Suprapubic skin (tissue), 4 donors: ENCODE data around the gene NSUN4. TPM values are rescaled to one million over a fixed set of nuclear protein-coding genes. Genes with fewer than 3 reads are reported as not detected.
"Not testable (repeated sequence)": the region's sequence is repeated elsewhere in the genome, so short reads cannot be mapped to it uniquely, and the experiment has no call there.

ENCODE experiments used
- DNase-seq, 2 donors: peaks; one replicate each; pipeline ENCODE4 v3.0.0-alpha.2; 2019; ENCODE audit warnings: low spot score in 2 of 2
- H3K27ac ChIP-seq: fragments of 200-600 bp; sonication (generic); one replicate; pipeline ENCODE4 v1.5.1; 2019
- H3K27me3 ChIP-seq: fragments of 200-600 bp; sonication (generic); one replicate; pipeline ENCODE4 v1.5.1; 2019
- H3K36me3 ChIP-seq: fragments of 200-600 bp; sonication (generic); one replicate; pipeline ENCODE4 v1.5.1; 2019
- H3K4me1 ChIP-seq: fragments of 200-600 bp; sonication (generic); one replicate; pipeline ENCODE4 v1.5.1; 2019
- H3K4me3 ChIP-seq: fragments of 200-600 bp; sonication (generic); one replicate; pipeline ENCODE4 v1.5.1; 2019; ENCODE audit warnings: mild to moderate bottlenecking
- H3K9me3 ChIP-seq: fragments of 200-600 bp; sonication (generic); one replicate; pipeline ENCODE4 v1.5.1; 2019
- EP300 ChIP-seq: sonication (generic); formaldehyde crosslinking; IDR thresholded peaks from one replicate; pipeline ENCODE4 v1.6.1; 2017; ENCODE audit warnings: antibody characterized with exemption
- POLR2A ChIP-seq, 2 donors: fragments of 450-650 bp; IDR thresholded peaks; one replicate each; pipeline ENCODE4 v1.6.1; 2017; ENCODE audit warnings: antibody characterized with exemption in 2 of 2, mild to moderate bottlenecking in 2 of 2, moderate library complexity in 2 of 2
- POLR2AphosphoS5 ChIP-seq, 3 donors: sonication (generic); formaldehyde crosslinking; IDR thresholded peaks; one replicate each; pipeline ENCODE4 v1.6.1; 2017; ENCODE audit warnings: antibody characterized with exemption in 3 of 3
- WGBS: methylation state at CpG from one replicate; pipeline ENCODE4 v1.1.5; 2018; 5-methylcytosine and 5-hydroxymethylcytosine counted together
- total RNA-seq, 4 donors: library from RNA; depleted of rRNA; stranded (reverse); fragments of >200 nt; gene quantifications; one replicate each; pipeline ENCODE4 v1.1.0, GENCODE V29; 2016
- TF ChIP-seq, protein P1 (sequence below), 2 donors: fragments of 200-600 bp in 1 of 2; fragments of 450-650 bp in 1 of 2; sonication (generic) in 1 of 2; IDR thresholded peaks; one replicate each; pipeline ENCODE4 v1.5.1; 2016 to 2019; ENCODE audit warnings: antibody characterized with exemption in 2 of 2, mild to moderate bottlenecking in 1 of 2, moderate library complexity in 1 of 2

Gene NSUN4
- total RNA-seq, 4 donors from 2014 or later: 21.3 to 27.5 (median 24.3) TPM

DNA sequence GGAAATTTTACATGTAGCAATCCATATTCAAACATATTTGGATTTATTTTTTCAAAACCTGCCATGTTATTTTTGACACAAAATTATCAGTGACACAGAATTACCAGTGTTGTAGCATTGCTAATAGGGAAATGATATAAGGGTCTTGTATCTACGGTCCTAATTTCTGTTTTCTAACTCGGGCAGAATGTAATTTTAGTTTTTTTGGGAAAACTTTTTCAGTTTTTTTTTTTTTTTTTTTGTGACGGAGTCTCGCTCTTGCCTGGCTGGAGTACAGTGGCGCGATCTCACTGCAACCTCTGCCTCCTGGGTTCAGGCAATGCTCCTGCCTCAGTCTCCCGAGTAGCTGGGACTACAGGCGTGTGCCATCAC, 34.5 kb upstream of the NSUN4 start:
- no peaks in the 10 kb centered on the region for H3K27me3 ChIP-seq
- TF ChIP-seq, protein P1, sequence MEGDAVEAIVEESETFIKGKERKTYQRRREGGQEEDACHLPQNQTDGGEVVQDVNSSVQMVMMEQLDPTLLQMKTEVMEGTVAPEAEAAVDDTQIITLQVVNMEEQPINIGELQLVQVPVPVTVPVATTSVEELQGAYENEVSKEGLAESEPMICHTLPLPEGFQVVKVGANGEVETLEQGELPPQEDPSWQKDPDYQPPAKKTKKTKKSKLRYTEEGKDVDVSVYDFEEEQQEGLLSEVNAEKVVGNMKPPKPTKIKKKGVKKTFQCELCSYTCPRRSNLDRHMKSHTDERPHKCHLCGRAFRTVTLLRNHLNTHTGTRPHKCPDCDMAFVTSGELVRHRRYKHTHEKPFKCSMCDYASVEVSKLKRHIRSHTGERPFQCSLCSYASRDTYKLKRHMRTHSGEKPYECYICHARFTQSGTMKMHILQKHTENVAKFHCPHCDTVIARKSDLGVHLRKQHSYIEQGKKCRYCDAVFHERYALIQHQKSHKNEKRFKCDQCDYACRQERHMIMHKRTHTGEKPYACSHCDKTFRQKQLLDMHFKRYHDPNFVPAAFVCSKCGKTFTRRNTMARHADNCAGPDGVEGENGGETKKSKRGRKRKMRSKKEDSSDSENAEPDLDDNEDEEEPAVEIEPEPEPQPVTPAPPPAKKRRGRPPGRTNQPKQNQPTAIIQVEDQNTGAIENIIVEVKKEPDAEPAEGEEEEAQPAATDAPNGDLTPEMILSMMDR (IDR thresholded peaks at IDR 0.05): no peak
- TF ChIP-seq POLR2A (IDR thresholded peaks at IDR 0.05) (no peak), POLR2AphosphoS5 (IDR thresholded peaks at IDR 0.05) (no peak), EP300 (no peak)
- H3K4me1 ChIP-seq: peaks cover 44% of the 10 kb centered on the region
- no peak overlapping the region for H3K27ac ChIP-seq
- H3K4me3 ChIP-seq: no peak overlapping the region
- DNase-seq: no peak
- H3K36me3 ChIP-seq: peaks cover 21% of the 10 kb centered on the region
- no peaks in the 10 kb centered on the region for H3K9me3 ChIP-seq
- 93% methylated on average over 8 of the region's 8 CpGs for WGBS

DNA sequence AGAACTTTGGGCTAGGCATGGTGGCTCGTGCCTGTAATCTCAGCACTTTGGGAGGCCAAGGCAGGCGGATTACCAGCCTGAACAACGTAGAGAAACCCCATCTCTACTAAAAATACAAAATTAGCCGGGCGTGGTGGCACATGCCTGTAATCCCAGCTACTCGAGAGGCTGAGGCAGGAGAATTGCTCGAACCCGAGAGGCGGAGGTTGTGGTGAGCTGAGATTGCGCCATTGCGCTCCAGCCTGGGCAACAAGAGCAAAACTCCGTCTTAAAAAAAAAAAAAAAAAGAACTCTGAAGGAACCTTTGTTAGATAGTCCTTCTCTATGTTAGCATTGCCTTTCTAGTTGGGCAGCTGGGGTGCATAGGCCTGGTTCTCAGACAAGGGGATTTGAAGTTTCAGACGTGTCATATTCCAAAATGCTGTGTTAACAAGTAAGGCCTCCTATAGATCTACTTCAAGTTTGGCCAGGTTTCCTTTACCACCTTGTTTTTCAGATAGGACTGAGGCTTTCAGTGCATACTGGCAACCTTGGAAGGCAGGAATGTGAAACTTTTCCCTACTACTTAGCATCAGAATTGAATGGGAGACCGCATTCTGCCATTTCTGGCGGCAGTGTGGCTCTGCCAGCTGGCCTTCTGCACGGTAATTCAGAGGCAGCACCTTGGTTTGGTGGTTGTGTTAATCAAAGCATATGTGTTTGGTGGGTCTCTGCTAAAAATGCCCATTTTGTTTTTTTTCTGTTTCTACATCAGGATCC, 31.0 kb upstream of the NSUN4 start:
- TF ChIP-seq EP300: no peak
- TF ChIP-seq POLR2A (IDR thresholded peaks at IDR 0.05): no peak
- TF ChIP-seq, protein P1 (IDR thresholded peaks at IDR 0.05): no peak
- TF ChIP-seq POLR2AphosphoS5 (IDR thresholded peaks at IDR 0.05): no peak
- WGBS: 88% methylated on average over 16 of the region's 16 CpGs
- Histone ChIP-seq H3K27me3 (no peaks in the 10 kb centered on the region), H3K9me3 (no peaks in the 10 kb centered on the region), H3K4me3 (no peak overlapping the region), H3K4me1 (peaks cover 34% of the 10 kb centered on the region), H3K36me3 (peaks cover 55% of the 10 kb centered on the region), H3K27ac (no peak overlapping the region)
- DNase-seq: no peak

DNA sequence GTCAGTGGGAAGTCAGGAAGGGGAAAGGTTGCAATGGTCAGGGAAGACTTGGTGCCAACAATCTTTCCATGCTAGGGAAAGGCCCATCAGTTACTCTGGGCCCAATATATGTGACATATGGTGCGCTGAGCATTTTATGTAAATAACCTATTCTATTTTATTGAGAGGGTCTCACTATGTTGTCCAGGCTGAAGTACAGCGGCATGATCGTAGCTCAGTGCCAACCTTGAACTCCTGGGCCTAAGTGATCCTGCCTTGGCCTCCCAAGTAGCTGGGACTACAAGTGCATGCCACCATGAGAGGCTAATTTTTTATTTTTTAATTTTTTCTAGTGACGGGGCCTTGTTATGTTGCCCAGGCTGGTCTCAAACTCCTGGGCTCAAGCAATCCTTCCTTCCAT, 30.3 kb upstream of the NSUN4 start:
- H3K27ac ChIP-seq: no peak overlapping the region
- DNase-seq: no peak
- H3K9me3 ChIP-seq: no peaks in the 10 kb centered on the region
- WGBS: 96% methylated on average over 4 of the region's 4 CpGs
- peaks cover 62% of the 10 kb centered on the region for H3K36me3 ChIP-seq
- peaks cover 26% of the 10 kb centered on the region for H3K4me1 ChIP-seq
- H3K4me3 ChIP-seq: no peak overlapping the region
- no peaks in the 10 kb centered on the region for H3K27me3 ChIP-seq
- TF ChIP-seq POLR2AphosphoS5 (IDR thresholded peaks at IDR 0.05): no peak
- no peak for TF ChIP-seq EP300
- TF ChIP-seq POLR2A (IDR thresholded peaks at IDR 0.05): no peak
- TF ChIP-seq, protein P1 (IDR thresholded peaks at IDR 0.05): no peak

DNA sequence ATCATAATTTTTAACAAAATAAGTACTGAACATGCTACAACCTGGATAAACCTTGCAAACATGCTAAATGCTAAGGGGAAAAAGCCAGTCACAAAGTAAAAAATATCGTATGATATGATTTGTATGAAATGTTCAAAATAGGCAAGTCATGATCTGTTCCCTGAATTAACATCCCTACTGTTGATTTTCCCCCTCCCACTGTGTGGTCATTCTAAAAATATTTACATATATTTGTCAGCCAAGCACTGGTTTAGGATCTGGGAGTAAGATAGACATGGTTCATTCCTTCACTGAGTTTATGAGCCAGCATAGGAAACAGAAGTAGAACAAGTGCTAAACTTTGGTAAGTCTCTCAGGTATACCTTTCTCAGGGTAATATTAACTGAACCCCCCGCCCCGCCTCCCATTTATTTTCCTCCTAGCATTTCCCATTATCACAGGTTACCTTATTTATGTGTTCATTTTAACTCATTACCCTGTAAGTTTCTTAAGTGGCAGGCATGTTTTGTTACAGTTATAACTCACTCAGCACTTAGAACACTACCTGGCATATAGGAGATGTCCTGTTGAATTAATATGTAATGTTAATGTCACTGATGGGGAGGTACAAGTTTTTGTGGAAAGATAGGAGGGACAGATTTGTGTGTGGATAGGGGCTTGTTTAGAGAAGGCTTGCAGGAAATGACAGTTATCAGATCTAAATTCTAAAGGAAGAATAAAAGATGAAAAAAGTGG, 24.8 kb upstream of the NSUN4 start:
- TF ChIP-seq POLR2A (IDR thresholded peaks at IDR 0.05) (no peak), EP300 (no peak), POLR2AphosphoS5 (IDR thresholded peaks at IDR 0.05) (no peak)
- TF ChIP-seq, protein P1 (IDR thresholded peaks at IDR 0.05): no peak
- no peak for DNase-seq
- no peak overlapping the region for H3K27ac ChIP-seq

DNA sequence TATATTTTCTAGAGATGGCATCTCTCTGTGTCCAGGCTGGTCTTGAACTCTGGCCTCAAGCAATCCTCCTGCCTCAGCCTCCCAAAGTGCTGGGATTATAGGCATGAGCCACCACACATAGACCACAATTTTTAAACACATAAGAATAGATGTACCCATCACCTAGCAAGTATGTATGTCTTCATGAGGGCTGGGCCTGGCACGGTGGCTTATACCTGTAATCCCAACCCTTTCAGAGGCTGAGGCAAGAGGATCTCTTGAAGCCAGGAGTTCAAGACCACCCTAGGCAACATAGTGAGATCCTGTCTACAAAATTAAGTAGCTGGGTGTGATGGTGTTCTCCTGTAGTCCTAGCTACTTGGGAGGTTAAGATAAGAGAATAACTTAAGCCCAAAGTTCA, 23.3 kb upstream of the NSUN4 start:
- H3K36me3 ChIP-seq: peaks cover 56% of the 10 kb centered on the region
- WGBS: 73% methylated on average over 1 of the region's 1 CpG
- H3K4me3 ChIP-seq: no peak overlapping the region

More for the DNA sequence above, 24.8 kb upstream of the NSUN4 start:
- no peaks in the 10 kb centered on the region for H3K4me1 ChIP-seq
- H3K36me3 ChIP-seq: peaks cover 71% of the 10 kb centered on the region
- no peaks in the 10 kb centered on the region for H3K27me3 ChIP-seq
- no peaks in the 10 kb centered on the region for H3K9me3 ChIP-seq
- H3K4me3 ChIP-seq: no peak overlapping the region
- WGBS: 78% methylated on average over 3 of the region's 3 CpGs

DNA sequence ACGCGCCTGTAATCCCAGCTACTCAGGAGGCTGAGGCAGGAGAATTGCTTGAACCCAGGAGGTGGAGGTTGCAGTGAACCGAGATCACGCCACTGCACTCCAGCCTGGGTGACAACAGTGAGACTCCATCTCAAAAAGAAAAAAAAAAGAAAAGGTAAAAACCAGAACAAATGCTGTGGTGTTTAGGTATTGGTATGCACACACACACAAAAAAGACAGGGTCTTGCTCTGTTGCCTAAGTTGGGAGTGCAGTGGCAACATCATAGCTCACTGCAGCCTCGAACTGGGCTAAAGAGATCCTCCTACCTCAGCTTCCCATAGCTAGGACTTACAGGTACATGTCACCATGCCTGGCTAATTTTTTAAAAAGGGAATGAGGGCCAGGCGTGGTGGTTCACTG, 21.3 kb upstream of the NSUN4 start:
- H3K4me3 ChIP-seq, H3K9me3 ChIP-seq, H3K27me3 ChIP-seq, H3K27ac ChIP-seq, H3K4me1 ChIP-seq: not testable (repeated sequence)
- DNase-seq: peak in 1 of 2 donors; percentile 18
- H3K36me3 ChIP-seq: peaks cover 36% of the 10 kb centered on the region
- 93% methylated on average over 6 of the region's 6 CpGs for WGBS

More for the DNA sequence above, 23.3 kb upstream of the NSUN4 start:
- no peak overlapping the region for H3K27ac ChIP-seq
- TF ChIP-seq POLR2A (IDR thresholded peaks at IDR 0.05) (no peak), EP300 (no peak), POLR2AphosphoS5 (IDR thresholded peaks at IDR 0.05) (no peak)
- H3K9me3 ChIP-seq: no peaks in the 10 kb centered on the region
- no peak for DNase-seq
- H3K27me3 ChIP-seq: no peaks in the 10 kb centered on the region
- H3K4me1 ChIP-seq: no peaks in the 10 kb centered on the region

DNA sequence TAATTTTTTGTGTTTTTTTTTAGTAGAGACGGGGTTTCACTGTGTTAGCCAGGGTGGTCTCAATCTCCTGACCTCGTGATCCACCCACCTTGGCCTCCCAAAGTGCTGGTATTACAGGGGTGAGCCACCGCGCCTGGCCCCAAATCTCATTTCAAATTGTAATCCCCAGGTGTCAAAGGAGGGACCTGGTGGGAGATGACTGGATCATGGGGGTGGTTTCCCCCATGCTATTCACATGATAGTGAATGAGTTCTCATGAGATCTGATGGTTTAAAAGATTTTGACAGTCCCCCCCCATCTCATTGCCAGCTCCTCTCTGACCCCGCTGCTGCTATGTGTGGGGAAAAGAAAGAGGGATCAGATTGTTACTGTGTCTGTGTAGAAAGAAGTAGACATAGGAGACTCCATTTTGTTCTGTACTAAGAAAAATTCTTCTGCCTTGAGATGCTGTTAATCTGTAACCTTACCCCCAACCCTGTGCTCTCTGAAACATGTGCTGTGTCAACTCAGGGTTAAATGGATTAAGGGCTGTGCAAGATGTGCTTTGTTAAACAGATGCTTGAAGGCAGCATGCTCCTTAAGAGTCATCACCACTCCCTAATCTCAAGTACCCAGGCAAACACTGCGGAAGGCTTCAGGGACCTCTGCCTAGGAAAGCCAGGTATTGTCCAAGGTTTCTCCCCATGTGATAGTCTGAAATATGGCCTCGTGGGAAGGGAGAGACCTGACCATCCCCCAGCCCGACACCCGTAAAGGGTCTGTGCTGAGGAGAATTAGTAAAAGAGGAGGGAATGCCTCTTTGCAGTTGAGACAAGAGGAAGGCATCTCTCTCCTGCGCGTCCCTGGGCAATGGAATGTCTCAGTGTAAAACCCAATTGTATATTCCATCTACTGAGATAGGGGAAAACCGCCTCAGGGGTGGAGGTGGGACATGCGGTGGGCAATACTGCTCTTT, 20.4 kb upstream of the NSUN4 start:
- not testable (repeated sequence) for H3K27me3 ChIP-seq, H3K9me3 ChIP-seq, H3K27ac ChIP-seq, H3K4me1 ChIP-seq, H3K4me3 ChIP-seq
- WGBS: 81% methylated on average over 13 of the region's 13 CpGs
- peak in 1 of 2 donors; percentile 38 for DNase-seq
- peaks cover 27% of the 10 kb centered on the region for H3K36me3 ChIP-seq

DNA sequence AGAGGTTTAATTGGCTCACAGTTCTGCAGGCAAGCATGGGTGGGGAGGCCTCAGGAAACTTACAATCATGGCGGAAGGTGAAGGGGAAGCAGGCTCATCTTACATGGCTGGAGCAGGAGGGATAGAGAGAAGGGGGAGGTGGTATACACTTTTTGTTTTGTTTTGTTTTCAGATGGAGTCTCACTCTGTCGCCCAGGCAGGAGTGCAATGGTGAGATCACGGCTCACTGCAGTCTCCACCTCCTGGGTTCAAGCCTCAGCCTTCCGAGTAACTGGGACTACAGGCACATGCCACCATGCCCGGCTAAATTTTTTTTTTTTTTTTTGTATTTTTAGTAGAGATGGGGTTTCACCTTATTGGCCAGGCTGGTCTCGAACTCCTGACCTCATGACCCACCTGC, 18.4 kb upstream of the NSUN4 start:
- H3K27me3 ChIP-seq, H3K4me3 ChIP-seq, H3K27ac ChIP-seq, H3K36me3 ChIP-seq, H3K4me1 ChIP-seq, H3K9me3 ChIP-seq: not testable (repeated sequence)
- WGBS: 92% methylated on average over 6 of the region's 6 CpGs
- peak in 1 of 2 donors; percentile 3 for DNase-seq
